ENCODE measurements around the gene PRKAR1B.

PRKAR1B gene

DNA sequence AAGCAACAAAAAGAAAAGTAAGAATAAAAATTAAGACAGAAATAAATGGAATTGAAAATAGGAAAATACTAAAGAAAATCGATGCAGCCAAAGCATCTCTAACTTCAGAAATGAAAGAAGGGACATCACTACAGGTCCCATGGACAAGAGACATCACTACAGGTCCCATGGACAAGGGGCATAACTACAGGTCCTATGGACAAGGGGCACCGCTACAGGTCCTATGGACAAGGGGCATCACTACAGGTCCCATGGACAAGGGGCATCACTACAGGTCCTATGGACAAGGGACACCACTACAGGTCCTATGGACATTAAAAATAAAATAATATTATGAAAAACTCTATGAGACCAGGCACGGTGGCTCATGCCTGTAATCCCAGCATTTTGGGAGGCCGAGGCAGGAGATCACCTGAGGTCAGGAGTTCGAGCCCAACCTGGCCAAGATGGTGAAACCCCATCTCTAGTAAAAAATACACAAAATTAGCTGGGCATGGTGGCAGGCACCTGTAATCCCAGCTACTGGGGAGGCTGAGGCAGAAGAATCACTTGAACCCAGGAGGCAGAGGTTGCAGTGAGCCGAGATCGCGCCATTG is 101.6 kb downstream of the PRKAR1B start:
- H2BK5ac ChIP-seq (ENCODE audit: low read length): no peak overlapping the region
- no peak overlapping the region for H3K9ac ChIP-seq (ENCODE audit: low read depth, low read length, poor library complexity)
- no peak overlapping the region for H3K18ac ChIP-seq (ENCODE audit: low read length)
- H2BK15ac ChIP-seq (ENCODE audit: low read length): no peak overlapping the region
- no peak overlapping the region for H4K91ac ChIP-seq (ENCODE audit: low read depth, low read length, poor library complexity)
- H2AK5ac ChIP-seq (ENCODE audit: low read depth, low read length): no peak overlapping the region
- DNase-seq (ENCODE audit: low spot score): no peak
- no peaks in the 10 kb centered on the region for H3K36me3 ChIP-seq (replicated peaks in 1 of 2; ENCODE audit: control insufficient read depth in 2 of 2, insufficient read depth in 2 of 2, low read length in 2 of 2)
- peaks cover 18 to 20% of the 10 kb centered on the region in 2 donors for H3K9me3 ChIP-seq (replicated peaks in 1 of 2; ENCODE audit: control insufficient read depth in 2 of 2, insufficient read depth in 1 of 2, low read depth in 1 of 2, low read length in 2 of 2)
- no peak overlapping the region for H3K4me2 ChIP-seq (ENCODE audit: insufficient read depth, low read length, poor library complexity, severe bottlenecking)
- no peak overlapping the region for H3K4ac ChIP-seq (ENCODE audit: low read length)
- no peaks in the 10 kb centered on the region for H3K4me1 ChIP-seq (ENCODE audit: control insufficient read depth in 2 of 2, insufficient read depth in 1 of 2, low read depth in 1 of 2, low read length in 2 of 2)
- H2BK12ac ChIP-seq (ENCODE audit: low read length): no peak overlapping the region
- no peak overlapping the region for H3K23ac ChIP-seq (ENCODE audit: low read depth, low read length, poor library complexity)
- H3K79me1 ChIP-seq (ENCODE audit: low read depth, low read length): peaks cover 3% of the 10 kb centered on the region
- no peak overlapping the region for H2AFZ ChIP-seq (ENCODE audit: low read length)
- WGBS, 2 donors (ENCODE audit: extremely low coverage in 2 of 2, insufficient read length in 2 of 2, insufficient replicate concordance in 1 of 2): no CpG with 5 or more reads among the region's 8 CpGs
- no peak overlapping the region for H3K14ac ChIP-seq (ENCODE audit: low read length)
- no peak overlapping the region for H2BK120ac ChIP-seq (ENCODE audit: low read depth, low read length)
- H3K27ac ChIP-seq (replicated peaks; ENCODE audit: low read length): no peak overlapping the region
- no peak overlapping the region for H3K4me3 ChIP-seq (ENCODE audit: low read length in 2 of 2)
- no peak overlapping the region for H4K8ac ChIP-seq (ENCODE audit: low read depth, low read length)
- H3K27me3 ChIP-seq (ENCODE audit: control insufficient read depth in 3 of 3, insufficient read depth in 3 of 3, low read depth in 1 of 3, low read length in 3 of 3): no peaks in the 10 kb centered on the region

DNA sequence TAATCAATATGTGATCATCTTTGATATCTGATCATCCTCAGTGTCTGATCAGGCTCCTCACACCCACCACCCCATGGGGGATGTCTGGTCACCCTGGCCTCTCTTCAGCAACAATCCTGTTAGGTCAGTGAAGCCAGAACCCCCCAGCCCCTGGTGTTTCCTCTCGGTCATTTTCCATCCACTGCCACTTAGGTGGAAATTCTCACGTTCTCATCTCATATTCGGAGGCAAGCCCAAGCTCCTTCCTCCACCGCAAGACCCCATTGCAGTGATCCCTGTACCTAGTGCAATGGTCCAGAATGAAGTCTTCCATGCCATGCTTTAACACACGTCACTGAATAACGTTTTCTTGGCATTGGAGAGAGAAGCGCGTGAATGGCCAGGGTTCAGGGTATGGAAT is 103.6 kb downstream of the PRKAR1B start:
- peak overlapping the region in 1 of 2 donors; percentile 1 for H3K4me3 ChIP-seq (ENCODE audit: low read length in 2 of 2)
- H4K8ac ChIP-seq (ENCODE audit: low read depth, low read length): no peak overlapping the region
- H3K9ac ChIP-seq (ENCODE audit: low read depth, low read length, poor library complexity): no peak overlapping the region
- no peak overlapping the region for H2BK15ac ChIP-seq (ENCODE audit: low read length)
- no CpG with 5 or more reads among the region's 8 CpGs for WGBS, 2 donors (ENCODE audit: extremely low coverage in 2 of 2, insufficient read length in 2 of 2, insufficient replicate concordance in 1 of 2)
- H2AFZ ChIP-seq (ENCODE audit: low read length): no peak overlapping the region
- peaks cover 3% of the 10 kb centered on the region for H3K79me1 ChIP-seq (ENCODE audit: low read depth, low read length)
- H3K4me1 ChIP-seq (ENCODE audit: control insufficient read depth in 2 of 2, insufficient read depth in 1 of 2, low read depth in 1 of 2, low read length in 2 of 2): no peaks in the 10 kb centered on the region
- H2BK120ac ChIP-seq (ENCODE audit: low read depth, low read length): no peak overlapping the region
- no peak overlapping the region for H3K23ac ChIP-seq (ENCODE audit: low read depth, low read length, poor library complexity)
- no peak overlapping the region for H3K4ac ChIP-seq (ENCODE audit: low read length)
- no peaks in the 10 kb centered on the region for H3K27me3 ChIP-seq (ENCODE audit: control insufficient read depth in 3 of 3, insufficient read depth in 3 of 3, low read depth in 1 of 3, low read length in 3 of 3)
- no peak for DNase-seq (ENCODE audit: low spot score)
- H2BK5ac ChIP-seq (ENCODE audit: low read length): no peak overlapping the region
- H3K14ac ChIP-seq (ENCODE audit: low read length): no peak overlapping the region
- H2AK5ac ChIP-seq (ENCODE audit: low read depth, low read length): no peak overlapping the region
- H3K36me3 ChIP-seq (replicated peaks in 1 of 2; ENCODE audit: control insufficient read depth in 2 of 2, insufficient read depth in 2 of 2, low read length in 2 of 2): no peaks in the 10 kb centered on the region
- no peak overlapping the region for H2BK12ac ChIP-seq (ENCODE audit: low read length)
- no peak overlapping the region for H3K4me2 ChIP-seq (ENCODE audit: insufficient read depth, low read length, poor library complexity, severe bottlenecking)
- no peak overlapping the region for H3K27ac ChIP-seq (replicated peaks; ENCODE audit: low read length)
- no peak overlapping the region for H4K91ac ChIP-seq (ENCODE audit: low read depth, low read length, poor library complexity)
- peaks cover 19 to 22% of the 10 kb centered on the region in 2 donors for H3K9me3 ChIP-seq (replicated peaks in 1 of 2; ENCODE audit: control insufficient read depth in 2 of 2, insufficient read depth in 1 of 2, low read depth in 1 of 2, low read length in 2 of 2)
- no peak overlapping the region for H3K18ac ChIP-seq (ENCODE audit: low read length)

DNA sequence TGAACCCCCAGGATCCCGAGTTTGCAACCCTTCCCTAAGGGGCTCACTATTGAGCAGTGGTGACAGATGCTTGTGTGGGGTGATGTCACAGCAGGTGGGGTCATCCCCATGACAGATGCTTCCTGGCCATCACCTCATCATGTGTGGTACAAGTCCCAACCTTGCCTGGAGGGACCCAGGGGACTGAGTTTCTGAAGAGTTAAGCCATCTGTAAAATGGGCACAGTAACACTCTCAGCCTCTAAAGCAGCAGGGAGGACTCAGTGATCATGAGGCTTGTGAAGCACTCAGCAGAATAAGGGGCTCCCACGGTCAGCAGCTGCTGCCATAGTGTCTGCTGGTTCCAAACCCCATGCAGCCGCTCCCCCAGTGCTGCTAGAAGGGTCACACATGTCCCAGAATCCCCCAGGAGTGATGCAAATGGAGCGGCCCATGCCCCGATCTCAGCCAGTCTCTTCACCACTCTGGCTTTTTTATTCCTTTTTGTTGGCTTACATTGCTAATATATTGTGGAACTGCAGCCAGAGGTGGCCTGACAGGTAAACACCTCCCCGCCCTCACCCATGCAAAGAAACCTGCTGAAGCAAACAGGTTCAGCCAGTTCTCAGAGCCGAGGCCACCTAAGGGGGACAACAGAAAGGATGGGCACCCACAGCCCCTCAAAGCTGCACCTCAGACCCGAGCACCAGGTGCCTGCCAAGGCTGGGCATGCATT is 105.4 kb downstream of the PRKAR1B start:
- no peak overlapping the region for H3K23ac ChIP-seq (ENCODE audit: low read depth, low read length, poor library complexity)
- no peak overlapping the region for H2AFZ ChIP-seq (ENCODE audit: low read length)
- no peak overlapping the region for H3K18ac ChIP-seq (ENCODE audit: low read length)
- no peak overlapping the region for H2AK5ac ChIP-seq (ENCODE audit: low read depth, low read length)
- H3K27me3 ChIP-seq (ENCODE audit: control insufficient read depth in 3 of 3, insufficient read depth in 3 of 3, low read depth in 1 of 3, low read length in 3 of 3): no peaks in the 10 kb centered on the region
- H2BK15ac ChIP-seq (ENCODE audit: low read length): no peak overlapping the region
- peaks cover 21 to 22% of the 10 kb centered on the region in 2 donors for H3K9me3 ChIP-seq (replicated peaks in 1 of 2; ENCODE audit: control insufficient read depth in 2 of 2, insufficient read depth in 1 of 2, low read depth in 1 of 2, low read length in 2 of 2)
- H2BK12ac ChIP-seq (ENCODE audit: low read length): no peak overlapping the region
- no peak overlapping the region for H3K4me3 ChIP-seq (ENCODE audit: low read length in 2 of 2)
- no peak overlapping the region for H3K27ac ChIP-seq (replicated peaks; ENCODE audit: low read length)
- no peaks in the 10 kb centered on the region for H3K36me3 ChIP-seq (replicated peaks in 1 of 2; ENCODE audit: control insufficient read depth in 2 of 2, insufficient read depth in 2 of 2, low read length in 2 of 2)
- no CpG with 5 or more reads among the region's 8 CpGs for WGBS, 2 donors (ENCODE audit: extremely low coverage in 2 of 2, insufficient read length in 2 of 2, insufficient replicate concordance in 1 of 2)
- no peaks in the 10 kb centered on the region for H3K79me1 ChIP-seq (ENCODE audit: low read depth, low read length)
- H3K4me1 ChIP-seq (ENCODE audit: control insufficient read depth in 2 of 2, insufficient read depth in 1 of 2, low read depth in 1 of 2, low read length in 2 of 2): no peaks in the 10 kb centered on the region
- no peak overlapping the region for H3K4ac ChIP-seq (ENCODE audit: low read length)
- no peak overlapping the region for H2BK5ac ChIP-seq (ENCODE audit: low read length)
- no peak overlapping the region for H2BK120ac ChIP-seq (ENCODE audit: low read depth, low read length)
- no peak overlapping the region for H4K91ac ChIP-seq (ENCODE audit: low read depth, low read length, poor library complexity)
- H3K14ac ChIP-seq (ENCODE audit: low read length): no peak overlapping the region
- DNase-seq (ENCODE audit: low spot score): no peak
- no peak overlapping the region for H3K4me2 ChIP-seq (ENCODE audit: insufficient read depth, low read length, poor library complexity, severe bottlenecking)
- peak overlapping the region; percentile 84 for H4K8ac ChIP-seq (ENCODE audit: low read depth, low read length)
- H3K9ac ChIP-seq (ENCODE audit: low read depth, low read length, poor library complexity): no peak overlapping the region

DNA sequence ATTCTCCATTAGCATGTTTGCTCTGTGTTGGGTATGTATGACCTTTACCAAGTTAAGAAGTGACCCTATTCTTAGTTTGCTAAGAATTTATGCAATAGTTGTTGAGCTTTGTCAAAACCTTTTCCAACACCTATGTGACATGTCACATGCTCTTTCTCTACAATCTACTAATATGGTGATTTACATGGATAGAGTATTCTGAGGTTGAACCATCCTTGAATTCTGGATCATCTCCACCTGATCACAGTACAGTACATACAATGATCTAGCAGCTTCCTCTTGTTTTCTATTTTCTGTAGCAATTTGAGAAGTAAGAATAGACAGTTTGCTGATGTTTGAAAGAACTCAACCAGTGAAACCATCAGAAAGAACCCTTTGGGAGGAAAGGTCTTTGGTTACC is 106.2 kb downstream of the PRKAR1B start:
- Histone ChIP-seq H3K23ac (ENCODE audit: low read depth, low read length, poor library complexity) (no peak overlapping the region), H3K4ac (ENCODE audit: low read length) (no peak overlapping the region), H3K9ac (ENCODE audit: low read depth, low read length, poor library complexity) (no peak overlapping the region), H2BK5ac (ENCODE audit: low read length) (no peak overlapping the region), H3K27me3 (ENCODE audit: control insufficient read depth in 3 of 3, insufficient read depth in 3 of 3, low read depth in 1 of 3, low read length in 3 of 3) (no peaks in the 10 kb centered on the region), H2AFZ (ENCODE audit: low read length) (no peak overlapping the region), H2BK15ac (ENCODE audit: low read length) (no peak overlapping the region), H3K79me1 (ENCODE audit: low read depth, low read length) (no peaks in the 10 kb centered on the region), H3K27ac (replicated peaks; ENCODE audit: low read length) (no peak overlapping the region), H3K14ac (ENCODE audit: low read length) (no peak overlapping the region), H3K4me1 (ENCODE audit: control insufficient read depth in 2 of 2, insufficient read depth in 1 of 2, low read depth in 1 of 2, low read length in 2 of 2) (no peaks in the 10 kb centered on the region), H3K36me3 (replicated peaks in 1 of 2; ENCODE audit: control insufficient read depth in 2 of 2, insufficient read depth in 2 of 2, low read length in 2 of 2) (no peaks in the 10 kb centered on the region), H4K8ac (ENCODE audit: low read depth, low read length) (no peak overlapping the region), H2BK120ac (ENCODE audit: low read depth, low read length) (no peak overlapping the region), H3K9me3 (replicated peaks in 1 of 2; ENCODE audit: control insufficient read depth in 2 of 2, insufficient read depth in 1 of 2, low read depth in 1 of 2, low read length in 2 of 2) (peaks cover 21 to 22% of the 10 kb centered on the region in 2 donors), H3K4me2 (ENCODE audit: insufficient read depth, low read length, poor library complexity, severe bottlenecking) (no peak overlapping the region), H2AK5ac (ENCODE audit: low read depth, low read length) (no peak overlapping the region), H3K4me3 (ENCODE audit: low read length in 2 of 2) (no peak overlapping the region), H3K18ac (ENCODE audit: low read length) (no peak overlapping the region), H2BK12ac (ENCODE audit: low read length) (no peak overlapping the region), H4K91ac (ENCODE audit: low read depth, low read length, poor library complexity) (no peak overlapping the region)
- no peak for DNase-seq (ENCODE audit: low spot score)

All from neuronal stem cell (in vitro differentiated cells).